IMR-90 (cell line): Measurements from ENCODE around the gene CCZ1B. TPM values are rescaled to one million over a fixed set of nuclear protein-coding genes. Genes with fewer than 3 reads are reported as not detected.
"Not testable (repeated sequence)": the region's sequence is repeated elsewhere in the genome, so short reads cannot be mapped to it uniquely, and the experiment has no call there.

Source experiments
- ATAC-seq: fragments of 200-7000 bp; cut with Tn5 transposase; 2 replicates; pipeline ENCODE4 v1.9.1; 2020; ENCODE audit warnings: low read depth, mild to moderate bottlenecking, moderate library complexity
- BruUV-seq: library from RNA; stranded (reverse); fragments of 400-500 nt; replicated peaks from 2 replicates; lab custom pipeline; 2021; lab: Mats Ljungman, UMichigan
- CTCF ChIA-PET: fragments of 300-600 bp; formaldehyde crosslinking; extraction: SDS; loops from one replicate; lab custom pipeline; 2021; ENCODE audit warnings: antibody characterized with exemption; lab: Yijun Ruan, JAX
- POLR2A ChIA-PET: fragments of 300-600 bp; sonication (Branson Sonifier 250); formaldehyde crosslinking; loops from one replicate; lab custom pipeline; 2022; ENCODE audit warnings: antibody characterized with exemption; ENCODE audit not compliant: unreplicated experiment; lab: Charles Lee
- DNase-seq: peaks from one replicate; pipeline ENCODE4 v3.0.0; 2013
- H2AFZ ChIP-seq: replicated peaks from 2 replicates; pipeline ENCODE3; 2013; ENCODE audit warnings: low read length, mild to moderate bottlenecking; ENCODE audit not compliant: poor library complexity
- H2AK5ac ChIP-seq: 2 replicates; pipeline ENCODE4 v1.6.1; 2013; ENCODE audit warnings: low read depth, low read length, inconsistent platforms
- H2AK9ac ChIP-seq: replicated peaks from 2 replicates; pipeline ENCODE3; 2013; ENCODE audit warnings: mild to moderate bottlenecking, low read depth, low read length, moderate library complexity; ENCODE audit not compliant: poor library complexity
- H2BK120ac ChIP-seq: 2 replicates; pipeline ENCODE4 v1.6.1; 2013; ENCODE audit warnings: low read depth, low read length, inconsistent platforms
- H2BK15ac ChIP-seq: 3 replicates; pipeline ENCODE4 v1.6.1; 2013; ENCODE audit warnings: low read depth, low read length, inconsistent platforms
- H2BK20ac ChIP-seq: 2 replicates; pipeline ENCODE4 v1.6.1; 2013; ENCODE audit warnings: low read depth, mild to moderate bottlenecking, inconsistent platforms, low read length, moderate library complexity
- H2BK5ac ChIP-seq: 2 replicates; pipeline ENCODE4 v1.6.1; 2013; ENCODE audit warnings: mild to moderate bottlenecking, low read depth, low read length, inconsistent platforms; ENCODE audit not compliant: poor library complexity, severe bottlenecking
- H3K14ac ChIP-seq: replicated peaks from 2 replicates; pipeline ENCODE4 v1.6.1; 2013; ENCODE audit warnings: low read depth, low read length, inconsistent platforms
- H3K18ac ChIP-seq: 2 replicates; pipeline ENCODE4 v1.6.1; 2013; ENCODE audit warnings: low read depth, low read length, control low read depth
- H3K23ac ChIP-seq: 2 replicates; pipeline ENCODE4 v1.6.1; 2013; ENCODE audit warnings: low read depth, low read length, inconsistent platforms
- H3K27ac ChIP-seq: 2 replicates; pipeline ENCODE4 v1.5.1; 2013; ENCODE audit warnings: mild to moderate bottlenecking, control low read depth, low read length; ENCODE audit not compliant: insufficient read depth
- H3K27me3 ChIP-seq: 2 replicates; pipeline ENCODE4 v1.6.1; 2013; ENCODE audit warnings: low read length; ENCODE audit not compliant: control insufficient read depth, insufficient read depth
- H3K36me3 ChIP-seq: 2 replicates; pipeline ENCODE4 v1.6.1; 2013; ENCODE audit warnings: low read length, mixed read lengths; ENCODE audit not compliant: control insufficient read depth, insufficient read depth
- H3K4ac ChIP-seq: 2 replicates; pipeline ENCODE4 v1.6.1; 2013; ENCODE audit warnings: low read depth, low read length, inconsistent platforms
- H3K4me1 ChIP-seq: 2 replicates; pipeline ENCODE4 v1.6.1; 2013; ENCODE audit warnings: low read length, mixed read lengths; ENCODE audit not compliant: control insufficient read depth, insufficient read depth
- H3K4me2 ChIP-seq: 2 replicates; pipeline ENCODE4 v1.6.1; 2013; ENCODE audit warnings: low read depth, mild to moderate bottlenecking, control low read depth, low read length, moderate library complexity
- H3K4me3 ChIP-seq: 2 replicates; pipeline ENCODE4 v1.5.1; 2013; ENCODE audit warnings: low read depth, mild to moderate bottlenecking, control low read depth, low read length, moderate library complexity; ENCODE audit not compliant: insufficient read depth
- H3K56ac ChIP-seq: 2 replicates; pipeline ENCODE4 v1.6.1; 2013; ENCODE audit warnings: low read length, inconsistent platforms; ENCODE audit not compliant: insufficient read depth; ENCODE audit errors: extremely low read depth
- H3K79me1 ChIP-seq, 2 experiments: 2 replicates each; pipeline ENCODE4 v1.6.1; 2013; ENCODE audit warnings: low read length in 2 of 2, inconsistent platforms in 1 of 2, low read depth in 1 of 2
- H3K9ac ChIP-seq: 2 replicates; pipeline ENCODE4 v1.6.1; 2013; ENCODE audit warnings: low read depth, low read length, control low read depth
- H3K9me1 ChIP-seq: 2 replicates; pipeline ENCODE4 v1.6.1; 2013; ENCODE audit warnings: low read length, inconsistent platforms; ENCODE audit not compliant: insufficient read depth
- H3K9me3 ChIP-seq: 2 replicates; pipeline ENCODE4 v1.6.1; 2013; ENCODE audit warnings: low read length; ENCODE audit not compliant: control insufficient read depth, insufficient read depth
- H4K20me1 ChIP-seq: 2 replicates; pipeline ENCODE4 v1.6.1; 2013; ENCODE audit warnings: low read length, inconsistent platforms; ENCODE audit not compliant: insufficient read depth
- H4K5ac ChIP-seq: 2 replicates; pipeline ENCODE4 v1.6.1; 2013; ENCODE audit warnings: mild to moderate bottlenecking, low read depth, low read length, control low read depth
- H4K8ac ChIP-seq, 2 experiments: 2 replicates each; pipeline ENCODE4 v1.6.1; 2013; ENCODE audit warnings: low read depth in 2 of 2, low read length in 2 of 2, control low read depth in 1 of 2, inconsistent platforms in 1 of 2
- H4K91ac ChIP-seq: 2 replicates; pipeline ENCODE4 v1.6.1; 2013; ENCODE audit warnings: low read depth, low read length, inconsistent platforms; ENCODE audit not compliant: insufficient read depth
- WGBS, 2 experiments: methylation state at CpG; one replicate each; pipeline versions ENCODE4 v1.1.5 to v1.1.7; 2013; ENCODE audit warnings: missing lambda C conversion rate in 2 of 2; ENCODE audit not compliant: insufficient read length in 1 of 2; ENCODE audit errors: extremely low coverage in 2 of 2; 5-methylcytosine and 5-hydroxymethylcytosine counted together
- dilution Hi-C: fragments of 300-500 bp; cut with HindIII; formaldehyde crosslinking; loops from one replicate; pipeline ENCODE4 v1.14.3; 2018; ENCODE audit warnings: low sequenced_read_pairs; ENCODE audit not compliant: unreplicated experiment
- in situ Hi-C: fragments of 300-500 bp; cut with MboI; formaldehyde crosslinking; loops from 3 replicates; pipeline ENCODE4 v1.14.3; 2019; ENCODE audit warnings: low sequenced_read_pairs, inconsistent platforms, mixed read lengths
- intact Hi-C: fragments of 100-400 bp; cut with micrococcal nuclease; formaldehyde crosslinking; loops from 2 replicates; pipeline ENCODE4 v1.10.0; 2022
- polyA plus RNA-seq, 3 experiments: library from polyadenylated mRNA; depleted of rRNA; stranded (reverse); fragments of >200 nt; gene quantifications; 2 replicates each; pipeline ENCODE4 v1.2.3, GENCODE V29; 2012; ENCODE audit warnings: low replicate concordance in 1 of 3
- total RNA-seq: library from RNA; depleted of rRNA; stranded (reverse); fragments of >200 nt; gene quantifications from 2 replicates; pipeline ENCODE4 v1.2.3, GENCODE V29; 2012

The CCZ1B gene
- total and polyA plus RNA-seq, 2 of the 4 experiments (the other 2 are of a cell fraction) = 25.5 to 41.0 TPM

DNA sequence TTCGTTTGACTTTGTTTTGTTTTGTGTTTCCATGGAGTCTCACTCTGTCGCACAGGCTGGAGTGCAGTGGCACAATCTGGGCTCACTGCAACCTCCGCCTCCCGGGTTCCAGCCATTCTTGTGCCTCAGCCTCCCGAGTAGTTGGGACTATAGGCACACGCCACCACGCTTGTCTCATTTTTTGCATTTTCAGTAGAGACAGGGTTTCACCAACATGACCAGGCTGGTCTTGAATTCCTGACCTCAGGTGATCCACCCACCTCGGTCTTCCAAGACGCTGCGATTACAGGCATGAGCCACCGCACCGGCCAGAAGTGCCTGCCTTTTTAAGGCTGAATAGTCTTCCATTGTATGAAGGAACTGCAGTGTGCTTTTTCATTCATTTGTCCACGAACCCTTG, 36.8 kb upstream of the CCZ1B start:
- ATAC-seq, intact Hi-C loops, H2BK5ac ChIP-seq, H3K36me3 ChIP-seq, H4K20me1 ChIP-seq, H3K4ac ChIP-seq, H2BK20ac ChIP-seq, H4K91ac ChIP-seq, H3K23ac ChIP-seq, H3K79me1 ChIP-seq, H2BK120ac ChIP-seq, H3K4me2 ChIP-seq, H4K5ac ChIP-seq, H2AFZ ChIP-seq, H3K4me3 ChIP-seq, H3K27ac ChIP-seq, H3K4me1 ChIP-seq, dilution Hi-C loops, H3K27me3 ChIP-seq, H3K9me3 ChIP-seq, BruUV-seq, H3K9ac ChIP-seq, H3K9me1 ChIP-seq, H3K14ac ChIP-seq, CTCF ChIA-PET, H2BK15ac ChIP-seq, H4K8ac ChIP-seq, H2AK9ac ChIP-seq, POLR2A ChIA-PET, H3K56ac ChIP-seq, H2AK5ac ChIP-seq, DNase-seq, in situ Hi-C loops, H3K18ac ChIP-seq: not testable (repeated sequence)
- WGBS, 2 experiments = 83% methylated on average over 5 of the region's 13 CpGs; no CpG with 5 or more reads in 1 of the 2 experiments
